Cardiac septum (tissue), 1 donor: ENCODE results near the gene RTN4R. TPM values are rescaled to one million over a fixed set of nuclear protein-coding genes. Genes with fewer than 3 reads are reported as not detected.

Source experiments
- DNase-seq: peaks from one replicate; pipeline ENCODE4 v3.0.0-alpha.2; 2020; ENCODE audit warnings: low spot score
- intact Hi-C: fragments of 100-400 bp; cut with DNase I; formaldehyde crosslinking; loops from one replicate; pipeline ENCODE4 v1.14.0; 2022
- total RNA-seq: library from RNA; stranded (reverse); fragmentation: NEBNext Ultra II Directional; extraction: Animal tissue kit (Norgen Biotek cat#: 25700); gene quantifications from one replicate; pipeline ENCODE4 v1.2.1, GENCODE V29; 2021
- donor health status: DM: no; HTN: no; CAD: no.

Gene RTN4R
- total RNA-seq, 1 donor from 2014 or later: 1.0 TPM

- DNase-seq: no peak
Observed at GRCh38 chr22:20247010-20247505, 21.1 kb downstream of the RTN4R start.

GRCh38 chr22:20246368-20247009, 21.6 kb downstream of the RTN4R start:
- intact Hi-C loops: no loop called here
- DNase-seq: no peak

More at GRCh38 chr22:20247010-20247505, 21.1 kb downstream of the RTN4R start:
- intact Hi-C loops: no loop called here

GRCh38 chr22:20245577-20246367, 22.3 kb downstream of the RTN4R start:
- intact Hi-C loops: no loop called here
- no peak for DNase-seq

DNA sequence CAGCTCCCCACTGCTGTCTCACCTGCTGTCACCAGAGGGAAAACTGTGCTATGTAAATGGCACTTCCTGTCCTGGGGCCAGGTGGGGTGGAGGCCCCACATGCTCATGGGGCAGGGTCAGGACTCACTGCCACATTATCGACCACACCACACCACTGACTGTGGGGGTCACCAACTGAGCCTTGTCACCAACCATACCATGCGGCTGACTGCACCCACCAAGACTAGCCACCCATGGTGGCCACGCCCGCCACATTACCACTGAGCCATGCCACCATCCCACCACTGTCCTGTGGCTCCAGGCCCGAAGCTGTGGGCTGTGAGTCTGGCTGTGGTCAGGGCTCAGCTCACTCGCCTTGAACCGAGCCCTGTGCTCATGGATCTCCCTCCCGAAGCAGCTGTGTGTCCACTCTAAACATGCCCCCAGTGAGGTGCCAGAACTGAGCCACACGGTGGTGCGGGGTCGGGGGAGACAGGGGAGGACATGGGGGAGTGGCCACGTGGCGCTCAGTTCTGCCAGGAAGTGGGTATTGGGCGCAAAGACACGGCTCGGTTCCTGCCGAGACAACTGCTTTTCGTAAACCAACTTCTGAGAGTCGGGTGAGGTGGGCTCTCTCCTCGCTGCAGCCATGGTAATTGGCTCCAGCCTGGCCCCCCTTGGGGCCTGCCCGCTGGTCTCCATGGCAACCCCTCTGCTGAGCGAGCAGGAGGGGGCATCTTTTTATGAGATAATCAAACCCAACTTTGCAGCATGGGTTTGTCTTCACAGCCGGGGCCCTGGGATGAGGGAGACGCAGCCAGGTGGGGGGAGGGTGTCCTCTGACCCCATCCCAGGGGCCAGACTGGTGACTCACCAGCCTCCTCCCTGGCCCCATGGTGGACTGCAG, 23.2 kb downstream of the RTN4R start:
- intact Hi-C loops: no loop called here
- DNase-seq: no peak

DNA sequence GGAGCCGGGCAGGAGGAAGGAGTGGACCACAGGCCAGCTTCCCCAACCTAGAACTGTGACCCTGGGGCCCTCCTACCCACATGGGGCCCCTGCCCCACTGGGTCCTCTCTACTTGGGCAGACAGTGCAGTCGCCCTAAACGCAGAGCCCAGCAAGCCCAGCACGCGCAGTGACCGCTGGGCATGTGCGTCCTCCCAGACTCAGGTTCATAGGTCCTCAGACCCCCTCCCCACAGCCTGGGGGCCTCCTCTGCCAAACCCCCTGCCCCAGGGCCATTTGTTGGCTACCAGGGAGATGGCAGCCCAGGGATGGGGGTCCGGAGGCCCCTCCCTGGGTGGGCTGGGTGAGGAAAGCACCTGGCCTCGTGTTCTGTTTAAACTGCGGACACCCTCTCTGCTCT, 23.9 kb downstream of the RTN4R start:
- no peak for DNase-seq
- intact Hi-C loops: no loop called here

DNA sequence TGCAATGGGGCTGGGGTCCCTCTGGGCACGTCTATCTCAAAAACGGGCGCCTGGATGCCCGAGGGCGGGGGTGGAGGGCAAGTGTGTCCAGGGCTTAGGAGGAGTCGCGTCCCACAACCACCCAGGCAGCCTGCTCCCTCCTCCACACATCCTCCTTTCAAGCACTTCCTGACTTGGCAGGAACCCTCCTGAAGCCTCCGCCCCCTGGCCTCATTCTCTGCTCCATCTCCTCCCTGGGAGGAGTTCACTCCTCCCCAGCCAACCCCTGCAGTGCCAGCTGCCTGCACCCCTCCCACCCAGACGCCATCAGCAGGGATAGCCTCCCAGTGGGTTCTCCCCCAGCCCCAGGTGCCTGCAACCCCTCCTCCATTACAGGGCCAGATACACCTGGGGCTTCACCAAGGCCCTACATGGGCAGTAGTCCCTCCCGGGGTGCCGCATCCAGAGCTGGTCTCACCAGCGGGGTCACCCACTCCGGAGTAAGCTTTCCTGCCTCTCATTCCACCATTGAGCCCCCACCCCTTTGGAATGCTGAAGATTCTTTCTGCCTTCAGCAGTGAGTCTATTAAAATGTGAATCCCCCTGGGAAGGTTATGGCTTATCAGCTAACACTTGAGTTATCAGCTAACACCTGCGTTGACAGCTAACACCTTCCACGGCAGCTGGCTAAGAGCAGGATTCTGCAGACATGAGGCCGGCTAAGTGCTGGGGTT, 24.4 kb downstream of the RTN4R start:
- intact Hi-C loops: no loop called here
- peak; percentile 86 for DNase-seq

GRCh38 chr22:20243176-20243536, 25.0 kb downstream of the RTN4R start:
- DNase-seq: no peak
- intact Hi-C loops: no loop called here

GRCh38 chr22:20242393-20243175, 25.5 kb downstream of the RTN4R start:
- intact Hi-C loops: no loop called here
- DNase-seq: no peak

DNA sequence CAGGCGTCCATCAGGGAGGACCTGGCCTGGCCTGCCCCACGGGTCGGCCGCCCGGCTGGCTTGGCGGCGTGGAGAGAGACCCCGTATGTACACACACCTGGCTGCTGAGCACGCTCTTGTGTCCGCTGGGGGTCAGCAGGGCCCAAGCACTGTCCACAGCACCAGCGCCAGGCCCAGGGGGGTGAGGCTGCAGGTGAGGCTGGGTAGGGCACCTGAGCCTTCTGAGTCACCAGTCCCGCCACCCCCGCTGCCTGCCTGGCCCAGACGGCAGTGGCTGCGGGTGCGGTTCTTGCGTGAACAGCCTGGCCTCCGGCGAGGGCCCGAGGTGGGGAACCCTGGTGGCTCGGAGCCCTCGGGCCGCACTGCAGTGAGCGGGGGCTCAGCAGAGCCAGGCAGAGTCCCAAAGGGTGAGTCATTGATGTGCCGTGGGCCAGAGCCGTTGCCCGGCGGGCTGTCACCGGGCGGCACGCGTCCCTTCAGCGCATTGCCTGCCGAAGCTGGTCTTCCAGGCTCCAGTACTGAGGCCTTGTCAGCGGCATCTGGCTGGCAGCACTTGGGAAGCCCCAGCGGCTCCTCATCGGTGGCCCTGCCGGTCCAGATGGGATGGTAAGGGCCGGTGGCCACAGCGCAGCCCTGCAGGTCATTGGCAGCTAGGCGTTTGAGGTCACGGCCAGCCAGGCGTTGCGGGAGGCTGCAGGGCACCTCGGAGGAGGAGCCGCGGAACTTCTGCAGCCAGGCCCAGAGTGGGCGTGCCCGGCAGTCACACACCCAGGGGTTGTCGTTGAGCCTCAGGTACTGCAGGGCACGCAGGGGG, 26.3 kb downstream of the RTN4R start:
- intact Hi-C loops: no loop called here
- DNase-seq: no peak

GRCh38 chr22:20240900-20241299, 27.2 kb downstream of the RTN4R start:
- intact Hi-C loops: no loop called here

GRCh38 chr22:20240447-20240764, 27.7 kb downstream of the RTN4R start:
- intact Hi-C loops: no loop called here
- DNase-seq: no peak

More at GRCh38 chr22:20240900-20241299, 27.2 kb downstream of the RTN4R start:
- no peak for DNase-seq

GRCh38 chr22:20239676-20240446, 28.3 kb downstream of the RTN4R start:
- no peak for DNase-seq
- intact Hi-C loops: no loop called here

- intact Hi-C loops: no loop called here
- DNase-seq: no peak
Observed at GRCh38 chr22:20238901-20239675, 29.0 kb downstream of the RTN4R start.

- intact Hi-C loops: no loop called here
- DNase-seq: no peak
Observed at GRCh38 chr22:20238536-20238900, 29.6 kb downstream of the RTN4R start.

GRCh38 chr22:20237480-20238440, 30.4 kb downstream of the RTN4R start:
- intact Hi-C loops: no loop called here

More at GRCh38 chr22:20237480-20238440, 30.4 kb downstream of the RTN4R start:
- no peak for DNase-seq
